Measurements from ENCODE around the gene CTDP1.

The CTDP1 gene

DNA sequence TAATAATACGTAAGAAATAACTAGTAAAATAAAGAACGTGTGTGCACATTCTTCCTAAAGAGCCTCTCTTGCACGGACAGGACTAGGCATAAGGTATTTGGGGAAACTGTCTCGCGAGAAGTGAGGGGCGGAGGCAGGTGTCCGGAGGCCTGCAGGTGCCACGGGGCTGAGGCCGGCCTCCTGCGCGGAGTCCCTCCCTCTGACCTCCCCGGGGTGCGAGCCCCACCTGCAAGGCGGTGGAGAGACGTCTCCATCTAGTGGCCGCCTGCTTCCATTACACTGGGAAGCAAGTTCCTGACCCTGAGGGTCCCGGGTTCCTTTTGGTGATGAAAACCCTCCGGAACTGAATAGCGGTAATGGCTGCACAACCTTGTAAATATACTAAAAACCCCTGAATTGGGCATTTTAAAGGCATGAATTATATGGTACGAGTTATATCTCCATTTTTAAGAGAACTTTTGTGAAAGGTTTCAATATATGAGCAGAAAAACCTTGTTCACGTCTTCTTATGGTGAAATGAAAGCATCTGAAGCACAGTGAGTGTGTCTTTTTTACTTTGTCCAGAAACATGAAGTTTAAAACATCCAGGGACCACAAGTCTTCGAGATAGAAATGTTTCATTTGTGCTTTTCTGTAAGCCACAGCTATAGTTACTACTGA lies 35.5 kb upstream of the CTDP1 start:
- peak; percentile 53 to 65 for DNase-seq

DNA sequence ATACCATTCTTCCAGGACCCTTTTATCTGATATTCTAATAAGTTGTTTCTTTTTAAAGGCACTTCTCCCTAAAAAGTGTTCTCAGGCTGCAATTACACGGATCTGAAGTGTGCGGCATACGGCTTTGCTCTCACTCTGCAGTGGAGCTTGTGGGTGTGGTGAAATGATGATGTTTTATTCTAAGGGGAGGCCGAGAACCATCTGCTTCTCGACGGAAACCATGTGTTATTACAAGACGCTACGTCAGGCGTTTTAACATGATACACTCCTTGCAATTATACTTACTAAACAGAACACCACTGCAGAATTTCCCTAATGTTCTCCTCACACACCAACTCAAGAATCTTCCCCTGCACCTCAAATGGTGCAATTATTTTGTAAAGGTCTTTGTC lies 34.9 kb upstream of the CTDP1 start:
- no peak for DNase-seq

DNA sequence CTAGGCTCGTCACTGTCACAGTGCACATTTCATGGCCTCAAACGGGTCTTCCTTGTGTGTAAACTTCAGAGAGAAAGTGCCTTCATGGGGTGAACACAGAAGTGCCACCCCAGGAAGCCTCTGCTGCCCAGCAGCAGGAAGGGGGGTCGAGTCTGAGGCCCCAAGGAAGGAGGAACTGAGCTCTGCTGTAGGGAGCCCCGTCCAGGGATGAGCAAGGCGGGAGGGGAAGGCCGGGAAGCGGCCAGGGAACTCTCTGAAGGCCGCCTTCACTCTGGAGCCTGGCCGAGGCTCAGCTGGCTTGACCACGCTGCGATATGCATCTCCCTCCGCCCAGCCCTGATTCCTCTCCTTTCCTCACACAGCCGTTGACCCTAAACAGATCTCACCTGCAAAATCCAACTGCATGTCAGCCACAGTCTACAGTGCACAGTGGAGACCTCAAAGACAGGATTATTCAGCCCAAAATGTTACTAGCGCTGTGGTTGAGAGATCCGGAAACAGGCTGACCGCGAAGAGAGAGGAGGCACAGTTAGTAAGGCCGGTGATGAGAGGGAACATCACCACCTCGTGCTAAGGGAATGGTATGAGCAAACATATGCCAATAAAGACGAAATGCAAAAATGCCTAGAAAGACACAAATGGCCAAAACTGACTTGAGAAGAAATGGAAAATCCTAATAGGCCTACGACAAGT lies 34.2 kb upstream of the CTDP1 start:
- DNase-seq, result no peak

DNA sequence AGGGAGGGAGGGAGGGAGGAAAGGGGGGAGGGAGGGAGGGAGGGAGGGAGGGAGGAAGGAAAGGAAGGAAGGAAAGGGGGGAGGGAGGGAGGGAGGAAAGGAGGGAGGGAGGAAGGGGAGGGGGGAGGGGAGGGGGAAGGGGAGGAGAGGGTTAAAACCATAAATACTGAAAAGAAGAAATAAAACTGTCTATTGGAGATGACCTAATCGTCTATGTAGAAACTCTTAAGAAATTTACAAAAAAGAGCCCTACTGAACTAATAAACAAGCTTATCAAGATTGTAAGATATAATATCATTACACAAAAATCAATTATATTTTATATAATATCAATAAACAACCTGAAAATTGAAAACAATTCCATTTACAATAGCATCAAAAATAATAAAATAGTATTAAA lies 32.3 kb upstream of the CTDP1 start:
- DNase-seq, result no peak

DNA sequence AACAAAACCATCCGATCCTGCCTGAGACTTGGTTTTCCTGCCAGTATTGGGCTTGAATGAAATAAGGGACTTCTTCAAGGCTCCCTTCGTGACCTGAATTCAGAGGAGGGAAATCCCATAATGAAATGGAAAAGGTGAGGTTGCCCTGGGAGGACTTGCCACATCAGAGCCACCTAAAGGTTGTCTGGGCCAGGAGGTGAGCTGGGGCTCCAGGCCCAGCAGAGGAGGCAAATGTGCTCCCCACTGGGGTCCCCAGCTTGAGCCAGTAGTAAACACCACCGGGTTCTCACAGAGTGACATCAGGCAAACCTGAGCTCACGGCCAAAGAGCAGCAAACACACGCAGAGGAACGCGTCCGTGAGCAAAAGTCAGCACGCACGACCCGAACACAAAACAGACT lies 28.6 kb upstream of the CTDP1 start:
- no peak for DNase-seq

GRCh38 chr18:79657342-79657996 lies 22.1 kb upstream of the CTDP1 start:
- no peak for DNase-seq

GRCh38 chr18:79658366-79658765 lies 21.2 kb upstream of the CTDP1 start:
- DNase-seq, result no peak

GRCh38 chr18:79659733-79660132 lies 19.9 kb upstream of the CTDP1 start:
- no peak for DNase-seq

GRCh38 chr18:79662034-79662433 lies 17.6 kb upstream of the CTDP1 start:
- no peak for DNase-seq

- DNase-seq, result no peak
Observed at GRCh38 chr18:79662439-79662838, 17.2 kb upstream of the CTDP1 start.

- no peak for DNase-seq
Observed at GRCh38 chr18:79664525-79665125, 15.0 kb upstream of the CTDP1 start.

GRCh38 chr18:79668203-79668602 lies 11.4 kb upstream of the CTDP1 start:
- no peak for DNase-seq

DNA sequence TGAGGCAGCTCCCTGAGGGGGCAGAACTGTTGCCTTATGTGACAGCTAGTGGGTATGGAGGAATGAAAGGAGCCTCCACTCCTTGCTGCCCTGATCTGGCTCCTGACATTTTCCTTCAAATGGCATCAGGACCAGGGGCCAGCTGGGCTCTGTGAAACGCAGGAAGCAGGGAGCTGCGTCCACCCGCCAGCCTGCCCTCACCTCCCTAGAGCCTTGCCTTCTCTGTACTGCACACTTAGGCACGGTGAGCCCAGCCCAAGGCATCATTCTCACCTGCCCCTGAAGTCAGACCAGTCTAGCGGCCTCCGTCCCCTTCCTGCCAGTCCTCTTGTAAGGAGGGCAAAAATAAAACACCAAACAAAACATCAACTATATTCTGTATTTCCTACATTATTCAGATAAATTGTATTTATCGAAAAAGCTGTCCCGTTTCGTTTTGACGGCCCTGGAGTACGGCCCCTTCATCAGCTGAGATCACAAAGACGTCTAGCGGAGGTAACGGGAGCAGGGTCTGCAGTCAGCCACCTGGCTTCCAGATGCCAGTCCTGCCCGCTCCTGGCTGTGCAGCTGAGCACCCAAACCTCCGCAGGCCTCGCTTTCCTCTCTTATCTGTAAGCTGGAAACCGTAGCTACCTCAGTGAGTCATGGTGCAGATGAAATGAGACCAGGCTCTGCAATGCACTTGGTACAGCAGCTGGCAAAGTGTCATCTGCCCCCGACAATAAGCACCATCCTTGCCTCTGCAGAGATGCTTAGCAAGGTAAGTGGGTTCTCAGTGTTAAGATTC lies 6.9 kb upstream of the CTDP1 start:
- no peak for DNase-seq

DNA sequence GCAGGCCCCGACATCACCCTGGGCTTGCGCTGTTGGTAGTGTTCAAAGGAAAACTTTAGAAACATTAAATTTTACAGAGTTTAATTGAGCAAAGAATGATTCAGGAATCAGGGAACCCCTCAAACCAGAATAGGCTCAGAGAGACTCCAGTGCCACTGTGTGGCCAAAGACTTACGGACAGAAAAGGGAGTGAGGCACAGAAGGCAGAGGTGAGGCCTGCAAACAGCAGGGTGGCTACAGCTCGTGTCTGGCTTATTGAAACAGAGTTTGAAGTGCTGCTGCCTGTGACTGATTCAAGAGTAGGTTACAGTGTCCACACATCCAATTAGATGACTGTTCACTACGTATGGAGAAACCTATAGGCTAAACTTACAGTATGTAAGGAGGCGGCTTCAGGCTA lies 2.4 kb upstream of the CTDP1 start:
- DNase-seq, result no peak

GRCh38 chr18:79677840-79678239 lies 1.8 kb upstream of the CTDP1 start:
- DNase-seq, result no peak

DNA sequence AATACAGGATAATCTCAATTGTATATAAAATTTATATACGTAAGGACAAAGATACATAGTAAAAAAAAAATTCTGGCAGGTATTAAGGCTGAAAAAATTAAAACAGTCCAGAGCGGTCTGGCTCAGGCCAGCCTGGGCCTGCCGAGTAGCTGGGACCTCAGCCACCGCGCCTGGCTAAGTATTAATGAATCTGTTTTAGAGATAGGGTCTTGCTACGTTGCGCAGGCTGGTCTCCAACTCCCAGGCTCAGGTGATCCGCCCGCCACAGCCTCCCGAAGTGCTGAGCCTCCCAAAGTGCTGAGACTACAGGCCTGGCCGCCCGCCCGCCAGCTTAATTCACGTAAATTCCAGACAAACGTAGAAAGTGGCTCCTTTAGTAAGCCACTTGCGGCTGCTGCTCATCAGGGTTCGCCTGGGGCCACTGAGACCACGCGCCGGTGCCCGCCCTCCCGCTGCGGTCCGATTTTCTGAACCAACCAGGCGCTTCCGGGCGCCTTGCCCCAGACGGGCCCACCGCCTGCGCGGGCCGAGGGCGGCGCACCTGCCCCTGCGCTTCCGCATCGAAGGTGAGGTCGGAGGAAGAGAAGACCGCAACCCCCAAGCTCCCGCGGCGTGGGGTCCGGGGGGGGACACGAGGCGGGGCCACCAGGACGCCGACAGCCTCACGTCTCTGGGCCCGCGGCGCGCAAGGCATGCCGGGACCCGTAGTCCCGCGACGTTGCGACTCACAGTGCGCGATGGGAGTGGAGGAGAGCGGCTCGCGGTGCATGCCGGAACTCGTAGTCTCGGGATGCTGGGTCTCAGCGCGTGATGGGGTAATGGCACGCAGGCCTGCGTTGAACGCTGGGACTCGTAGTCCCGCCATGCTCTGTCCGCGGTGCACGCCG lies 695 bp upstream of the CTDP1 start:
- DNase-seq, result peak; percentile 99

DNA sequence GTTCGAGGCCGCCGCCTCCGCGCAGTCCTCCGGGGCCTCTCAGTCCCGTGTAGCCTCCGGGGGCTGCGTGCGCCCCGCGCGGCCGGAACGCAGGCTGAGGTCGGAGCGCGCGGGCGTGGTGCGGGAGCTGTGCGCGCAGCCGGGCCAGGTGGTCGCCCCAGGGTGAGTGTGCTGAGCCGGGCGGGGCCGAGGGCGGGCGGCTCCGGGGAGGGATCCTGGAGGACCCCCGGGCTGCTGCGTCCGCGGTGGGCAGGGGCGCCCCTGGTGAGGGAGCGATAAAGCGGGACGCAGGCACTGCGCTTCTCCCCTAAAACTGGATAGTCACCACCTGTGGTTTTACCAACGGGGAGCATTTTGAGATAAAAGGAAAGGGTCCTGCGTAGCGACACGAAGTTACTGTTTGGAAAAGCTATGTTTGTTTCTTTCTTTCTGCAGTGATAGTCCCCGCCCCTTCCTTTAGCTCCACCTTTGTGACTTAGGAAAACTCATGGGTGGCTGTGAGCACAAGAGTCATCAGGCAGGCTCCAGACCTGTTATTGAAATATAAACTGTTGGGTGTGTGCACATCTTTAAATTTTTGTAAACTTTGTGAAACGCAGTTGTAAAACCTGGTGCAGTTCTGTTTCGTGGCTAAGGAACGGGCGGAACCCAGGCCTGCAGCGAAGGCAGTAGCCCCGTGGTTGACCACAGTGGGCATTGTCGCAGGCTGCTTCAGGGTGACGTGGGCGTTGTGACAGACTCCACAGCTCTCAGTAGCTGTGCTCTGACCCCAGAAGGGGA lies 687 bp downstream of the CTDP1 start:
- DNase-seq, result no peak

GRCh38 chr18:79680891-79681339 lies 1.3 kb downstream of the CTDP1 start:
- DNase-seq, result no peak

- DNase-seq, result no peak
Observed at GRCh38 chr18:79681484-79682387, 2.1 kb downstream of the CTDP1 start.

GRCh38 chr18:79682481-79682880 lies 2.9 kb downstream of the CTDP1 start:
- DNase-seq, result no peak
